Tibial nerve (tissue), 4 donors: ENCODE data around the gene MBD5.

Experiments
- EP300 ChIP-seq, 2 donors: sonication (generic); formaldehyde crosslinking; IDR thresholded peaks; one replicate each; pipeline ENCODE4 v1.6.1; 2017; ENCODE audit warnings: antibody characterized with exemption in 2 of 2, mild to moderate bottlenecking in 1 of 2
- TF ChIP-seq, protein P1 (sequence below), 5 experiments: fragments of 200-600 bp in 3 of 5; fragments of 450-650 bp in 2 of 5; sonication (generic) in 3 of 5; IDR thresholded peaks; one replicate each; pipeline ENCODE4 v1.5.1; 2016 to 2019; ENCODE audit warnings: antibody characterized with exemption in 5 of 5, mild to moderate bottlenecking in 3 of 5, moderate library complexity in 2 of 5

- TF ChIP-seq, protein P1, sequence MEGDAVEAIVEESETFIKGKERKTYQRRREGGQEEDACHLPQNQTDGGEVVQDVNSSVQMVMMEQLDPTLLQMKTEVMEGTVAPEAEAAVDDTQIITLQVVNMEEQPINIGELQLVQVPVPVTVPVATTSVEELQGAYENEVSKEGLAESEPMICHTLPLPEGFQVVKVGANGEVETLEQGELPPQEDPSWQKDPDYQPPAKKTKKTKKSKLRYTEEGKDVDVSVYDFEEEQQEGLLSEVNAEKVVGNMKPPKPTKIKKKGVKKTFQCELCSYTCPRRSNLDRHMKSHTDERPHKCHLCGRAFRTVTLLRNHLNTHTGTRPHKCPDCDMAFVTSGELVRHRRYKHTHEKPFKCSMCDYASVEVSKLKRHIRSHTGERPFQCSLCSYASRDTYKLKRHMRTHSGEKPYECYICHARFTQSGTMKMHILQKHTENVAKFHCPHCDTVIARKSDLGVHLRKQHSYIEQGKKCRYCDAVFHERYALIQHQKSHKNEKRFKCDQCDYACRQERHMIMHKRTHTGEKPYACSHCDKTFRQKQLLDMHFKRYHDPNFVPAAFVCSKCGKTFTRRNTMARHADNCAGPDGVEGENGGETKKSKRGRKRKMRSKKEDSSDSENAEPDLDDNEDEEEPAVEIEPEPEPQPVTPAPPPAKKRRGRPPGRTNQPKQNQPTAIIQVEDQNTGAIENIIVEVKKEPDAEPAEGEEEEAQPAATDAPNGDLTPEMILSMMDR (IDR thresholded peaks at IDR 0.05), result no peak
- no peak for TF ChIP-seq EP300 (IDR thresholded peaks at IDR 0.05)
Measured at GRCh38 chr2:148512501-148512900, 491.6 kb downstream of the MBD5 start.
